K562 (cell line): ENCODE results near the gene UTRN.

Experiments
- CBX8 ChIP-seq: fragments of 200-600 bp; sonication (generic); IDR thresholded peaks from 2 replicates; pipeline ENCODE4 v1.6.1; 2012; ENCODE audit warnings: borderline replicate concordance, mixed run types, low read depth, mild to moderate bottlenecking, moderate library complexity, mixed read lengths, low read length, control low read depth, inconsistent platforms; ENCODE audit not compliant: poor library complexity, severe bottlenecking; ENCODE audit errors: extremely low read depth
- TF ChIP-seq, protein P1 (sequence below): fragments of 450-650 bp; formaldehyde crosslinking; IDR thresholded peaks from 2 replicates; pipeline ENCODE4 v1.4.0; 2022; ENCODE audit warnings: mild to moderate bottlenecking, moderate library complexity
- TF ChIP-seq, protein P2 (sequence below), 2 experiments: fragments of 450-650 bp; formaldehyde crosslinking in 1 of 2; IDR thresholded peaks; 2 replicates each; pipeline versions ENCODE4 v1.4.0 to v1.6.1; 2014 to 2020; ENCODE audit warnings: mild to moderate bottlenecking in 2 of 2, borderline replicate concordance in 1 of 2, low read depth in 1 of 2
- TF ChIP-seq, protein P3 (sequence below), 3 experiments: IDR thresholded peaks in 2 of 3; conservative IDR thresholded peaks in 1 of 3; 2 replicates each; pipeline ENCODE4 v1.5.1; 2011 to 2012; ENCODE audit warnings: low read length in 3 of 3, mild to moderate bottlenecking in 3 of 3, control low read depth in 2 of 3, improper control_type of control experiment in 1 of 3, inconsistent platforms in 1 of 3, low read depth in 1 of 3, mixed read lengths in 1 of 3, moderate library complexity in 1 of 3; ENCODE audit not compliant: insufficient read depth in 2 of 3

DNA sequence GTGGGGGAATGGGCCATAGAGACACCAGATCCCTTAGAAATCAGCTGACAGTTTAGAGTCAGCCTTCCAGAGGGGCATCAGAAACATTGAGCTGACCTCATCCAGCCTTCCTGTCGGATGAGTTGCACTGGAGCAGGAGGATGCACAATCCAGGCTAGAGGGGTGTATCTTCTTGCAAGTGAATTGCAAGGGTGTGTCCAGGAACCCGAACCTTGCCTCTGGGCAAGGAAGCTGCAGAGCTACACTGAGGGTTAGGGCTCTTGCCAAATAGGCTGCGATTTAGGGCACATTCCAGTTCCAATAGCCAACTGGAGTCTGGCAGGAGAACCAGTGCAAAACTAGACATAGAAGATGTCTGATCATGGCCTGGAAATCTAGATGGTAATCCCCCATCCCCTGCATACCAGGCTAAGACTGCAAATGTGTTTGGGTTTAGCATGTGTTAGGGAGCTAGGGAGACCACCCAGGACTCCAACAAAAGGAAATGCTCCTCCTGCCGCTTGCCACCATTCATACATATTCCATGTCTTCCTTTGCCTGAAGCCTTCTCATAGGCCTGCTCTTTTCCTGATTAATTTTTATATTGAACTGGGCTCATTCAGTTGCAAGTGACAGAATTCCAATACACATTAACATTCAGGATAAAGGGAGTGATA, 6.3 kb upstream of the UTRN start:
- TF ChIP-seq, protein P1, sequence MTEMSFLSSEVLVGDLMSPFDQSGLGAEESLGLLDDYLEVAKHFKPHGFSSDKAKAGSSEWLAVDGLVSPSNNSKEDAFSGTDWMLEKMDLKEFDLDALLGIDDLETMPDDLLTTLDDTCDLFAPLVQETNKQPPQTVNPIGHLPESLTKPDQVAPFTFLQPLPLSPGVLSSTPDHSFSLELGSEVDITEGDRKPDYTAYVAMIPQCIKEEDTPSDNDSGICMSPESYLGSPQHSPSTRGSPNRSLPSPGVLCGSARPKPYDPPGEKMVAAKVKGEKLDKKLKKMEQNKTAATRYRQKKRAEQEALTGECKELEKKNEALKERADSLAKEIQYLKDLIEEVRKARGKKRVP (CRISPR knock-in tag): no peak
- TF ChIP-seq, protein P2, sequence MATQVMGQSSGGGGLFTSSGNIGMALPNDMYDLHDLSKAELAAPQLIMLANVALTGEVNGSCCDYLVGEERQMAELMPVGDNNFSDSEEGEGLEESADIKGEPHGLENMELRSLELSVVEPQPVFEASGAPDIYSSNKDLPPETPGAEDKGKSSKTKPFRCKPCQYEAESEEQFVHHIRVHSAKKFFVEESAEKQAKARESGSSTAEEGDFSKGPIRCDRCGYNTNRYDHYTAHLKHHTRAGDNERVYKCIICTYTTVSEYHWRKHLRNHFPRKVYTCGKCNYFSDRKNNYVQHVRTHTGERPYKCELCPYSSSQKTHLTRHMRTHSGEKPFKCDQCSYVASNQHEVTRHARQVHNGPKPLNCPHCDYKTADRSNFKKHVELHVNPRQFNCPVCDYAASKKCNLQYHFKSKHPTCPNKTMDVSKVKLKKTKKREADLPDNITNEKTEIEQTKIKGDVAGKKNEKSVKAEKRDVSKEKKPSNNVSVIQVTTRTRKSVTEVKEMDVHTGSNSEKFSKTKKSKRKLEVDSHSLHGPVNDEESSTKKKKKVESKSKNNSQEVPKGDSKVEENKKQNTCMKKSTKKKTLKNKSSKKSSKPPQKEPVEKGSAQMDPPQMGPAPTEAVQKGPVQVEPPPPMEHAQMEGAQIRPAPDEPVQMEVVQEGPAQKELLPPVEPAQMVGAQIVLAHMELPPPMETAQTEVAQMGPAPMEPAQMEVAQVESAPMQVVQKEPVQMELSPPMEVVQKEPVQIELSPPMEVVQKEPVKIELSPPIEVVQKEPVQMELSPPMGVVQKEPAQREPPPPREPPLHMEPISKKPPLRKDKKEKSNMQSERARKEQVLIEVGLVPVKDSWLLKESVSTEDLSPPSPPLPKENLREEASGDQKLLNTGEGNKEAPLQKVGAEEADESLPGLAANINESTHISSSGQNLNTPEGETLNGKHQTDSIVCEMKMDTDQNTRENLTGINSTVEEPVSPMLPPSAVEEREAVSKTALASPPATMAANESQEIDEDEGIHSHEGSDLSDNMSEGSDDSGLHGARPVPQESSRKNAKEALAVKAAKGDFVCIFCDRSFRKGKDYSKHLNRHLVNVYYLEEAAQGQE (IDR thresholded peaks at IDR 0.05; ENCODE audit: borderline replicate concordance): no peak
- TF ChIP-seq, protein P2 (CRISPR knock-in tag; IDR thresholded peaks at IDR 0.05; ENCODE audit: low read depth): no peak
- TF ChIP-seq, protein P3, sequence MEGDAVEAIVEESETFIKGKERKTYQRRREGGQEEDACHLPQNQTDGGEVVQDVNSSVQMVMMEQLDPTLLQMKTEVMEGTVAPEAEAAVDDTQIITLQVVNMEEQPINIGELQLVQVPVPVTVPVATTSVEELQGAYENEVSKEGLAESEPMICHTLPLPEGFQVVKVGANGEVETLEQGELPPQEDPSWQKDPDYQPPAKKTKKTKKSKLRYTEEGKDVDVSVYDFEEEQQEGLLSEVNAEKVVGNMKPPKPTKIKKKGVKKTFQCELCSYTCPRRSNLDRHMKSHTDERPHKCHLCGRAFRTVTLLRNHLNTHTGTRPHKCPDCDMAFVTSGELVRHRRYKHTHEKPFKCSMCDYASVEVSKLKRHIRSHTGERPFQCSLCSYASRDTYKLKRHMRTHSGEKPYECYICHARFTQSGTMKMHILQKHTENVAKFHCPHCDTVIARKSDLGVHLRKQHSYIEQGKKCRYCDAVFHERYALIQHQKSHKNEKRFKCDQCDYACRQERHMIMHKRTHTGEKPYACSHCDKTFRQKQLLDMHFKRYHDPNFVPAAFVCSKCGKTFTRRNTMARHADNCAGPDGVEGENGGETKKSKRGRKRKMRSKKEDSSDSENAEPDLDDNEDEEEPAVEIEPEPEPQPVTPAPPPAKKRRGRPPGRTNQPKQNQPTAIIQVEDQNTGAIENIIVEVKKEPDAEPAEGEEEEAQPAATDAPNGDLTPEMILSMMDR (IDR thresholded peaks at IDR 0.05 in 2 of 3, conservative IDR thresholded peaks at IDR 0.05 in 1 of 3; ENCODE audit: insufficient read depth in 2 of 3, low read depth in 1 of 3, low read length in 3 of 3): no peak
- TF ChIP-seq CBX8: no peak
